Muscle of arm (tissue), 14 donors: ENCODE data around the gene OR51G2. TPM values are rescaled to one million over a fixed set of nuclear protein-coding genes. Genes with fewer than 3 reads are reported as not detected.
"Not testable (repeated sequence)": the region's sequence is repeated elsewhere in the genome, so short reads cannot be mapped to it uniquely, and the experiment has no call there.

Experiments used
- DNase-seq: peaks from one replicate; pipeline ENCODE4 v3.0.0-alpha.2; 2013
- long read RNA-seq, 11 donors: transcript quantifications; one replicate each; lab custom pipeline, GENCODE V29; 2026
- polyA plus RNA-seq, 12 donors: library from polyadenylated mRNA; unstranded; fragments of 120-200 nt; gene quantifications; one replicate each; pipeline ENCODE4 v1.2.1, GENCODE V29; 2013; ENCODE audit not compliant: insufficient read length in 12 of 12

OR51G2 gene
- not detected for polyA plus RNA-seq
- long read RNA-seq, donor 1, result 0 reads
- long read RNA-seq, donor 2, result 0 reads
- long read RNA-seq, donor 3, result 0 reads
- long read RNA-seq, donor 4, result 0 reads
- long read RNA-seq, donor 5, result 0 reads
- long read RNA-seq, donor 6, result 0 reads
- long read RNA-seq, donor 7, result 0 reads
- long read RNA-seq, donor 8, result 0 reads
- long read RNA-seq, donor 9, result 0 reads
- long read RNA-seq, donor 10, result 0 reads
- long read RNA-seq, donor 11, result 0 reads

- DNase-seq, result no peak
Measured at GRCh38 chr11:4919250-4919649, at the start of gene OR51G2. OR51G2 (minus strand) TSS chr11:4919350; CDS start chr11:4915663, 3,687 bp downstream.

- peak; percentile 4 for DNase-seq
Measured at GRCh38 chr11:4962816-4963215, 43.7 kb upstream of the OR51G2 start.

- DNase-seq, result no peak
Measured at GRCh38 chr11:4960877-4961276, 41.7 kb upstream of the OR51G2 start.

GRCh38 chr11:4957396-4957795 is 38.2 kb upstream of the OR51G2 start:
- no peak for DNase-seq

GRCh38 chr11:4955613-4956012 is 36.5 kb upstream of the OR51G2 start, which contains the start of gene OR51A2:
OR51A2 (minus strand) TSS chr11:4955713; CDS start chr11:4955713, 0 bp downstream.
- DNase-seq, result not testable (repeated sequence)

- DNase-seq, result no peak
Measured at GRCh38 chr11:4947505-4947904, 28.4 kb upstream of the OR51G2 start, which contains the start of gene OR51A4. OR51A4 (minus strand) TSS chr11:4947605; CDS start chr11:4947100, 505 bp downstream.

- DNase-seq, result no peak
Measured at GRCh38 chr11:4936745-4937144, 17.6 kb upstream of the OR51G2 start.

- DNase-seq, result no peak
Measured at GRCh38 chr11:4932751-4933150, 13.6 kb upstream of the OR51G2 start.

- DNase-seq, result no peak
Measured at GRCh38 chr11:4926608-4927007, 7.5 kb upstream of the OR51G2 start.

GRCh38 chr11:4924239-4924638 is 5.1 kb upstream of the OR51G2 start, which contains the start of gene OR51G1:
OR51G1 (minus strand) TSS chr11:4924339; CDS start chr11:4924339, 0 bp downstream.
- no peak for DNase-seq

- no peak for DNase-seq
Measured at GRCh38 chr11:4922304-4922703, 3.2 kb upstream of the OR51G2 start.

- no peak for DNase-seq
Measured at GRCh38 chr11:4921796-4922195, 2.6 kb upstream of the OR51G2 start.

GRCh38 chr11:4916581-4916980 is 2.6 kb downstream of the OR51G2 start:
- no peak for DNase-seq

GRCh38 chr11:4903484-4903883 is 15.7 kb downstream of the OR51G2 start, which contains the start of gene OR51A7:
OR51A7 (plus strand) TSS chr11:4903783; CDS start chr11:4907370, 3,587 bp downstream.
- DNase-seq, result no peak

- peak; percentile 7 for DNase-seq
Measured at GRCh38 chr11:4891996-4892640, 27.0 kb downstream of the OR51G2 start.

GRCh38 chr11:4890279-4890678 is 28.9 kb downstream of the OR51G2 start:
- DNase-seq, result no peak

GRCh38 chr11:4887591-4887990 is 31.6 kb downstream of the OR51G2 start:
- no peak for DNase-seq

- DNase-seq, result no peak
Measured at GRCh38 chr11:4886186-4886585, 33.0 kb downstream of the OR51G2 start.

GRCh38 chr11:4884361-4884760 is 34.8 kb downstream of the OR51G2 start:
- DNase-seq, result peak; percentile 10

GRCh38 chr11:4882543-4882942 is 36.6 kb downstream of the OR51G2 start:
- no peak for DNase-seq

GRCh38 chr11:4881860-4882500 is 37.2 kb downstream of the OR51G2 start, which contains the start of gene OR51T1:
OR51T1 (plus strand) TSS chr11:4881900; CDS start chr11:4881900, 0 bp downstream.
- no peak for DNase-seq

GRCh38 chr11:4881188-4881587 is 38.0 kb downstream of the OR51G2 start:
- DNase-seq, result no peak

- no peak for DNase-seq
Measured at GRCh38 chr11:4865855-4866254, 53.3 kb downstream of the OR51G2 start.
